ENCODE measurements around the gene ZC4H2. TPM values are rescaled to one million over a fixed set of nuclear protein-coding genes. Genes with fewer than 3 reads are reported as not detected.
"Not testable (repeated sequence)": the region's sequence is repeated elsewhere in the genome, so short reads cannot be mapped to it uniquely, and the experiment has no call there.

The ZC4H2 gene
- total and polyA plus RNA-seq, 2 donors, result 5.6 to 13.2 TPM

DNA sequence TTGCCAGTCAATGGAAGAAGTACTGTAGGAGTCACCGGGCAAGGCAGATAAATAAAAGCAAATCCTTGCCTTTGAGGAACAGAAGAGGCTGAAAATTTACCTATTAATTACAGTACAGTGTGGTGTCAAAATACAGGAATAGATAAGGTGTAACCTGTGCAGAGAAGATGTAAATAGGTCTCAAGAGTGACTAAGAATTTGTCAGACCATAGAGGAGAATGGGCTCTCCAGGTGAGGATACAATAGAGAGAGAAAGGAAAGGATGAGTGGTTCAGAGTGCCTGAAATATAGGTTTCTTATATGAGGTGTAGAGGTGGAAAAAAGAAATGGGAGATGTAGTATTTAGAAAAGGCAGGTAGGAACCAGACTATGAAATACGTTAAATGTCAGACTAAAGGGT lies 801 bp upstream of the ZC4H2 start:
- H3K36me3 ChIP-seq (ENCODE audit: control insufficient read depth in 2 of 2, insufficient read depth in 2 of 2, low read length in 1 of 2), result no peaks in the 10 kb centered on the region
- no peak overlapping the region for H3K4me3 ChIP-seq (ENCODE audit: low read length in 2 of 2)
- H3K9me3 ChIP-seq (ENCODE audit: control insufficient read depth in 2 of 2, insufficient read depth in 1 of 2, low read length in 1 of 2), result no peaks in the 10 kb centered on the region
- H3K4me1 ChIP-seq (ENCODE audit: control insufficient read depth in 2 of 2, insufficient read depth in 2 of 2, low read length in 2 of 2), result peaks cover 0 to 8% of the 10 kb centered on the region in 2 donors
- no peak for DNase-seq (ENCODE audit: low read depth in 6 of 9, low spot score in 9 of 9)
- no peaks in the 10 kb centered on the region for H3K27me3 ChIP-seq (ENCODE audit: control insufficient read depth in 2 of 2, insufficient read depth in 1 of 2, low read length in 1 of 2)
- H3K27ac ChIP-seq (ENCODE audit: low read depth in 1 of 2, low read length in 1 of 2), result no peak overlapping the region
- WGBS, result 64% methylated on average over 2 of the region's 2 CpGs

DNA sequence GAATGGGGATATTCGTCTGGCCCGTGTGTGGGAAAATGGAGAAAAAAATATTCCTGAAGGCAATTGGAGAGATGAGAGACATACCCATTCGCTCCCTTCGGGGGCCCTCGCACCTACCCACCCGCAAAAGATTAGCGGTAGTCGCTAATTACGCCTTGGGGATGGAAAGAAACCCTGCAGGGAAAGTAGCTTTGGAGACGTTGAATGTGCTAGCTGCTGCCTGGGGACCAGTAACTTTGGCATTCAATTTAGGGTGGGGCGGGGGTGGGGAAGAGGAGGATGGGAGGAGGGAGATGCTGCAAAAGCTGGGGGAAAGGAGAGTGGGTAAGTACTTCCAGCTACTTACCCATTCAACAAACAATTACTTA lies 407 bp upstream of the ZC4H2 start:
- H3K4me3 ChIP-seq (ENCODE audit: low read length in 2 of 2), result peak overlapping the region; percentile 63
- H3K4me1 ChIP-seq (ENCODE audit: control insufficient read depth in 2 of 2, insufficient read depth in 2 of 2, low read length in 2 of 2), result peaks cover 0 to 8% of the 10 kb centered on the region in 2 donors
- no peak overlapping the region for H3K27ac ChIP-seq (ENCODE audit: low read depth in 1 of 2, low read length in 1 of 2)
- no peaks in the 10 kb centered on the region for H3K9me3 ChIP-seq (ENCODE audit: control insufficient read depth in 2 of 2, insufficient read depth in 1 of 2, low read length in 1 of 2)
- H3K36me3 ChIP-seq (ENCODE audit: control insufficient read depth in 2 of 2, insufficient read depth in 2 of 2, low read length in 1 of 2), result no peaks in the 10 kb centered on the region
- no peaks in the 10 kb centered on the region for H3K27me3 ChIP-seq (ENCODE audit: control insufficient read depth in 2 of 2, insufficient read depth in 1 of 2, low read length in 1 of 2)
- 2% methylated on average over 11 of the region's 11 CpGs for WGBS
- peak in 1 of 9 donors; percentile 2 for DNase-seq (ENCODE audit: low read depth in 6 of 9, low spot score in 9 of 9)

DNA sequence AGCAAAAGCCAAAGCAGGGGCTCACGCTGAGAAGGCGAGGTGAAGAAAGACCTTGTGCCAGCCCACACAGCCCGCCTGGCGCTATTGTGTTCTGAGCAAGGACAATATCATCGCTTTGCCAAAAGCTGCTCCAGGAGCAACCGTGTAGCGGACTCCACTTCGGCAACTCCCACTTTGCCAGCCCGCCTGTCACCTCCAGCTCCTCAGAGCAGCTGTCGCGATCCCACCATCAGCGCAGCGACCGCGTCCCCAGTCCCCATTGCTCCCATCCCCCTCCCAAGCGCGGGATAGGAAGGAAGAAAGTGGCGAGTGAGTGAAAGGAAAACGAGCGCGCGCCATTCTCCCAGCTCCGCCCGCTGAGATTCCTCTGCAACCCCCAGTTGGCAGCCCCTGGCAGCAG lies 759 bp downstream of the ZC4H2 start:
- H3K36me3 ChIP-seq (ENCODE audit: control insufficient read depth in 2 of 2, insufficient read depth in 2 of 2, low read length in 1 of 2), result no peaks in the 10 kb centered on the region
- H3K4me1 ChIP-seq (ENCODE audit: control insufficient read depth in 2 of 2, insufficient read depth in 2 of 2, low read length in 2 of 2), result peaks cover 0 to 8% of the 10 kb centered on the region in 2 donors
- peak overlapping the region; percentile 25 to 72 for H3K27ac ChIP-seq (ENCODE audit: low read depth in 1 of 2, low read length in 1 of 2)
- peak overlapping the region; percentile 63 for H3K4me3 ChIP-seq (ENCODE audit: low read length in 2 of 2)
- H3K9me3 ChIP-seq (ENCODE audit: control insufficient read depth in 2 of 2, insufficient read depth in 1 of 2, low read length in 1 of 2), result no peaks in the 10 kb centered on the region
- under 1% methylated on average over 24 of the region's 24 CpGs for WGBS
- no peaks in the 10 kb centered on the region for H3K27me3 ChIP-seq (ENCODE audit: control insufficient read depth in 2 of 2, insufficient read depth in 1 of 2, low read length in 1 of 2)
- peak in 6 of 9 donors; percentile 4 to 18 (median 10) for DNase-seq (ENCODE audit: low read depth in 6 of 9, low spot score in 9 of 9)

DNA sequence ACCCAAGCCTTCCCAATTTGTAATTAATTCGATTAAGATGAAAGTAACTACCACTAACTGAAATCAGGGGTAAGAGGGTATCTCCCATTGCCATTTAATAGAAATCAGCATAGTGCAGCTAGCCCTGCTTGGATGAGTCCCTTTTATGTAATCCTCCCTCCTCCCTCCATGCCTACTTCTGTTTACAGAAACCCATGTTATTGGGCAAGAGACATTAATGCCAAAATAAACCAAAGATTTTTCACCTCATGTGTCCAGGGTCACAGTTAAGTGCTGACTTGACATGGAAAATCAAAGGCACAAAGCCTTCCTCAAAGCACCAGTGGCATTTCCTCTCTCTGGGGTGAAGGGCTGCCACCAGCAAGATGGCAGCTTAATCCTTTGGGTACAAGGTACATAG lies 50.8 kb downstream of the ZC4H2 start:
- no peak overlapping the region for H3K27ac ChIP-seq (ENCODE audit: low read depth in 1 of 2, low read length in 1 of 2)
- H3K4me1 ChIP-seq (ENCODE audit: control insufficient read depth in 2 of 2, insufficient read depth in 2 of 2, low read length in 2 of 2), result no peaks in the 10 kb centered on the region
- DNase-seq (ENCODE audit: low read depth in 6 of 9, low spot score in 9 of 9), result no peak
- no peak overlapping the region for H3K4me3 ChIP-seq (ENCODE audit: low read length in 2 of 2)
- no peaks in the 10 kb centered on the region for H3K27me3 ChIP-seq (ENCODE audit: control insufficient read depth in 2 of 2, insufficient read depth in 1 of 2, low read length in 1 of 2)
- H3K9me3 ChIP-seq (ENCODE audit: control insufficient read depth in 2 of 2, insufficient read depth in 1 of 2, low read length in 1 of 2), result no peaks in the 10 kb centered on the region
- no peaks in the 10 kb centered on the region for H3K36me3 ChIP-seq (ENCODE audit: control insufficient read depth in 2 of 2, insufficient read depth in 2 of 2, low read length in 1 of 2)
- WGBS, result 98% methylated on average over 1 of the region's 1 CpG

DNA sequence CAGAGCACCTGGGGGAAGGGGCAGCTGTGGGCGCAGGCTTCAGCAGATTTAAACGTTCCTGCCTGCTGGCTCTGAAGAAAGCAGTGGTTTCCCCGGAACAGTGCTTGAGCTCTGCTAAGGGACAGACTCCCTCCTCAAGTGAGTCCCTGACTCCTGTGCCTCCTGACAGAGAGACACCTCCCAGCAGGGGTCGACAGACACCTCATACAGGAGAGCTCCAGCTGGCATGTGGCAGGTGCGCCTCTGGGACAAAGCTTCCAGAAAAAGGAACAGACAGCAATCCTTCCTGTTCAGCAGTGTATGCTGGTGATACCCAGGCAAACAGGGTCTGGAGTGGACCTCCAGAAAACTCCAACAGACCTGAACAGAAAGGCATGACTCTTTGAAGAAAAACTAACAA lies 68.1 kb downstream of the ZC4H2 start:
- H3K4me1 ChIP-seq (ENCODE audit: control insufficient read depth in 2 of 2, insufficient read depth in 2 of 2, low read length in 2 of 2), result no peaks in the 10 kb centered on the region
- no peak overlapping the region for H3K4me3 ChIP-seq (ENCODE audit: low read length in 2 of 2)
- no peak for DNase-seq (ENCODE audit: low read depth in 6 of 9, low spot score in 9 of 9)
- 91% methylated on average over 5 of the region's 5 CpGs for WGBS
- no peak overlapping the region for H3K27ac ChIP-seq (ENCODE audit: low read depth in 1 of 2, low read length in 1 of 2)
- H3K27me3 ChIP-seq (ENCODE audit: control insufficient read depth in 2 of 2, insufficient read depth in 1 of 2, low read length in 1 of 2), result no peaks in the 10 kb centered on the region
- no peaks in the 10 kb centered on the region for H3K9me3 ChIP-seq (ENCODE audit: control insufficient read depth in 2 of 2, insufficient read depth in 1 of 2, low read length in 1 of 2)
- H3K36me3 ChIP-seq (ENCODE audit: control insufficient read depth in 2 of 2, insufficient read depth in 2 of 2, low read length in 1 of 2), result no peaks in the 10 kb centered on the region

DNA sequence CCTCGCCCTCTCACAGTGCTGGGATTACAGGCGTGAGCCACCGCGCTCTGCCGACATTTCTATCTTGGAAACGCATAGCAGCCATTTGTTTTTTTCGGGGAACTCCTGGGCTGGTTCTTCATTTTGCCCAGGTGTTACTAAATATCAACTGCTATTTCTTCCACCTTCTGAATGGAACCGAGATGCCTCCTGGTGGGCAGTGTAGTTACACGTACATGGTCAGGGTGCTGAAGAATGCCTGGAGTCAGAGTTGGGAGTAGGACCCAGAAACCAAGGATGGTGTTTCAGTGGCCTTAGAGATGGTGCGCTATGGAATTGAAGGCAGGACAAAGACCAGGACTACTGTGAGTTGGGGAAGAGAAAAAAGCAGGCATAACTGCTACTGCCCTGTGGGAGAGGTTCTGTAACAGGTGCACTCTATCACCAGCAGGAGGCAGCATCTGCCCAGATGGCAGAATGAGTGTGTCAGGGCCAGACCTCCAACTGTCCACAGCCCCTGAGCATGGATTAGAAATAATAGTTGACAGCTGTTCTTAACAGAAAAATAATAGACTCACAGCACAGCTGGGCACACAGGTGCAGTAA lies 81.7 kb downstream of the ZC4H2 start:
- Histone ChIP-seq H3K27ac (ENCODE audit: low read depth in 1 of 2, low read length in 1 of 2) (no peak overlapping the region), H3K4me1 (ENCODE audit: control insufficient read depth in 2 of 2, insufficient read depth in 2 of 2, low read length in 2 of 2) (no peaks in the 10 kb centered on the region), H3K27me3 (ENCODE audit: control insufficient read depth in 2 of 2, insufficient read depth in 1 of 2, low read length in 1 of 2) (no peaks in the 10 kb centered on the region), H3K9me3 (ENCODE audit: control insufficient read depth in 2 of 2, insufficient read depth in 1 of 2, low read length in 1 of 2) (no peaks in the 10 kb centered on the region), H3K4me3 (ENCODE audit: low read length in 2 of 2) (no peak overlapping the region), H3K36me3 (ENCODE audit: control insufficient read depth in 2 of 2, insufficient read depth in 2 of 2, low read length in 1 of 2) (no peaks in the 10 kb centered on the region)
- 75% methylated on average over 10 of the region's 10 CpGs for WGBS
- DNase-seq (ENCODE audit: low read depth in 6 of 9, low spot score in 9 of 9), result peak in 7 of 9 donors; percentile 2 to 51 (median 11)

DNA sequence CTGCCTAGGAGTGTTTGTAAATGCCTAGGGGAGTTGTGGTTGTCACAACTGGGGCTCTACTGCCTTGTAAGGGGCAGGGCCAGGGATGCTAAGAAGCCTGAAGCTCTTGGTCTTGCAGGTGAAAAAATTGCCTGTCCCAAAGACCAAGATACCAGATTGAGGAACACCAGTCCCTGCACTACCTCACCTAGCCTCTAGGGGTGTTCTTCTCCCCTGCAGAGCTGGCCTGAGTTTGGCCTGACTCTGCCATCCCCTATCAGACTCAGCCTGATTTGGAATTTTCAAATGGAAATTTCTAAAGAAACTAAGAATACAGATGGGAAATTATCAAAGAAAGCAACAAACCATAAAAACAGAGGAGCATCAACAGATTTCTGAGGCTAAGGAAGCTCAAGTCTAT lies 90.4 kb downstream of the ZC4H2 start:
- Histone ChIP-seq H3K27me3 (ENCODE audit: control insufficient read depth in 2 of 2, insufficient read depth in 1 of 2, low read length in 1 of 2) (no peaks in the 10 kb centered on the region), H3K9me3 (ENCODE audit: control insufficient read depth in 2 of 2, insufficient read depth in 1 of 2, low read length in 1 of 2) (no peaks in the 10 kb centered on the region), H3K27ac (ENCODE audit: low read depth in 1 of 2, low read length in 1 of 2) (no peak overlapping the region), H3K4me1 (ENCODE audit: control insufficient read depth in 2 of 2, insufficient read depth in 2 of 2, low read length in 2 of 2) (no peaks in the 10 kb centered on the region), H3K36me3 (ENCODE audit: control insufficient read depth in 2 of 2, insufficient read depth in 2 of 2, low read length in 1 of 2) (no peaks in the 10 kb centered on the region), H3K4me3 (ENCODE audit: low read length in 2 of 2) (no peak overlapping the region)
- no peak for DNase-seq (ENCODE audit: low read depth in 6 of 9, low spot score in 9 of 9)

DNA sequence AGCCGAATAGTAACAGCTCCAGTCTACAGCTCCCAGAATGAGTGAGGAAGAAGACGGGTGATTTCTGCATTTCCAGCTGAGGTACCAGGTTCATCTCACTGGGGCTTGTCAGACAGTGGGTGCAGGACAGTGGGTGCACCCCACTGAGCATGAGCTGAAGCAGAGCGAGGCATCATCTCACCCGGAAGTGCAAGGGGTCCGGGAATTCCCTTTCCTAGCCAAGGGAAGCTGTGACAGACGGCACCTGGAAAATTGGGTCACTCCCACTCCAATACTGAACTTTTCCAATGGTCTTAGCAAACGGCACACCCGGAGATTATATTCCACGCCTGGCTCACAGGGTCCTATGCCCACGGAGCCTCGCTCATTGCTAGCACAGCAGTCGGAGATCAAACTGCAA lies 97.5 kb downstream of the ZC4H2 start:
- not testable (repeated sequence) for H3K4me3 ChIP-seq (ENCODE audit: low read length in 2 of 2); H3K9me3 ChIP-seq (ENCODE audit: control insufficient read depth in 2 of 2, insufficient read depth in 1 of 2, low read length in 1 of 2); H3K4me1 ChIP-seq (ENCODE audit: control insufficient read depth in 2 of 2, insufficient read depth in 2 of 2, low read length in 2 of 2); H3K27me3 ChIP-seq (ENCODE audit: control insufficient read depth in 2 of 2, insufficient read depth in 1 of 2, low read length in 1 of 2); DNase-seq (ENCODE audit: low read depth in 6 of 9, low spot score in 9 of 9); H3K27ac ChIP-seq (ENCODE audit: low read depth in 1 of 2, low read length in 1 of 2); H3K36me3 ChIP-seq (ENCODE audit: control insufficient read depth in 2 of 2, insufficient read depth in 2 of 2, low read length in 1 of 2)
- WGBS, result 95% methylated on average over 12 of the region's 12 CpGs

DNA sequence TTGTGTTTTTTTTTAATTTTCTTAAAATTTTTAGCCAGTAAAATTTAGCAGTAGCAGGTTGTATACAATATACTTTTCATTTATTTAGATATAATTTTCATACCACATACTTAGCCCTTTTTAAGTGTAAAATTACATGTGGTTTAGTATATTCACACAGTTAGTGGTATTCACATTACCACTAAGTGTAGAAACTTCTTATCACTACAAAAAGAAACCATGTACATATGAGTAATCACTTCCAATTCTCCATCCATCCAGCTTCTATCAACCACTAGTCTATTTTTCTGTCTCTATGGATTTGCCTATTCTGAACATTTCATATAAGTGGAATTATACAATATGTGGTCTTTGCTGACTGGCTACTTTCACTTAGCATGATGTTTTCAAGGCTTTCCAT lies 109.0 kb downstream of the ZC4H2 start:
- no peak overlapping the region for H3K4me3 ChIP-seq (ENCODE audit: low read length in 2 of 2)
- H3K27ac ChIP-seq (ENCODE audit: low read depth in 1 of 2, low read length in 1 of 2), result no peak overlapping the region
- no peaks in the 10 kb centered on the region for H3K36me3 ChIP-seq (ENCODE audit: control insufficient read depth in 2 of 2, insufficient read depth in 2 of 2, low read length in 1 of 2)
- no peaks in the 10 kb centered on the region for H3K9me3 ChIP-seq (ENCODE audit: control insufficient read depth in 2 of 2, insufficient read depth in 1 of 2, low read length in 1 of 2)
- H3K4me1 ChIP-seq (ENCODE audit: control insufficient read depth in 2 of 2, insufficient read depth in 2 of 2, low read length in 2 of 2), result no peaks in the 10 kb centered on the region
- DNase-seq (ENCODE audit: low read depth in 6 of 9, low spot score in 9 of 9), result no peak
- H3K27me3 ChIP-seq (ENCODE audit: control insufficient read depth in 2 of 2, insufficient read depth in 1 of 2, low read length in 1 of 2), result no peaks in the 10 kb centered on the region
